PFSK-1 (cell line): ENCODE data around the gene NUP37.

Source experiments
- FOXP2 ChIP-seq: optimal IDR thresholded peaks from 2 replicates; pipeline ENCODE3; 2011; ENCODE audit warnings: borderline replicate concordance, control low read depth, inconsistent platforms; ENCODE audit not compliant: insufficient read depth; ENCODE audit errors: extremely low read length, extremely low read depth
- POLR2AphosphoS5 ChIP-seq: IDR thresholded peaks from 2 replicates; pipeline ENCODE4 v1.6.1; 2012; ENCODE audit warnings: low read depth, mild to moderate bottlenecking, control low read depth, low read length, moderate library complexity
- SIN3A ChIP-seq: IDR thresholded peaks from 2 replicates; pipeline ENCODE4 v1.6.1; 2012; ENCODE audit warnings: mild to moderate bottlenecking, low read length, moderate library complexity, borderline replicate concordance; ENCODE audit not compliant: insufficient read depth
- TAF1 ChIP-seq: IDR thresholded peaks from 2 replicates; pipeline ENCODE4 v1.6.1; 2012; ENCODE audit warnings: low read length, control low read depth, borderline replicate concordance; ENCODE audit not compliant: insufficient read depth
- TF ChIP-seq, protein P1 (sequence below), 2 experiments: IDR thresholded peaks; 2 replicates each; pipeline versions ENCODE4 v1.6.1 to v1.8.0; 2011 to 2012; ENCODE audit warnings: low read depth in 2 of 2, low read length in 2 of 2, control low read depth in 1 of 2, inconsistent platforms in 1 of 2, mild to moderate bottlenecking in 1 of 2, moderate library complexity in 1 of 2; ENCODE audit not compliant: insufficient read depth in 1 of 2

Gene NUP37

DNA sequence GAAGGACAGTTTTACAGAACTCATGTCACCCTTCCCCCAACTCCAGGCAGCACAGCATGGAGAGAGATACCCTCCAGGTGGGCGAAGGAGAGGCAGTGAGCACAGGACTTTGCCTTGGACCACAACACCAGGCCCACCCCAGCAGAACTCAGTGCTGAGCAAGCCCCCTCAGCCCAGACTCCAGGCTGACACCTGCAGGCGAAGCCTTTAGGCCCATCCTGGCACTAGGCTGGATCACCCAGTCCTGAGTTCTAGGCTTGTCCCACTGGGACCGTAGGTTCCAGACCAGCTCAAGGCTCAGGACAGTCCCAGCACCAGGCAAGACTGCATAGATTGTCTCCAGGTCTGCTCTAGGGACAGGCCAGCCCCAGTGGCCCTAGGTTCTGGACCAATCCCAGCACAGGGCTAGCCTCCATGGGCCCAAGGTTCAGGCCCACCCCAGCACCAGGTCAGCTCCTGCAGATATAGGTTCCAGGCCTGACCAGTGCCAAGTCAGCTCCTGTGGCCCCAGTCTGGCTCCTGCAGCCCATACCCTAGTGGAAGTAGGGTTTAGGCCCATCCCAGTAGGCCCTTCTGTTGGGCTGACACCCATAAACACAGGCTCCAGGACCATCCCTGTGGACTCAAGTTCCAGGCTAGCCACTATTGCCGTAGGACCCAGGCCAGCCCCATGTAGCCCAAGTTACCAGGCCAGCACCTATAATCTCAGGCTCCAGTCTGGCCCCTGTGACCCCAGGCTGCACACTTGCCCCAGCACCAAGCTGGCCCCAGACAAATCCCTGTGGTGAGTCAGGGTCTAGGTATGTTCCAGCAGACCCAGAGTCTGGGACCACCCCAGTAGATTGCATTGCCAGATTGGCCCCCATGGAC, 67.5 kb downstream of the NUP37 start:
- TF ChIP-seq TAF1 (no peak), POLR2AphosphoS5 (no peak), FOXP2 (no peak), SIN3A (no peak)
- TF ChIP-seq, protein P1, sequence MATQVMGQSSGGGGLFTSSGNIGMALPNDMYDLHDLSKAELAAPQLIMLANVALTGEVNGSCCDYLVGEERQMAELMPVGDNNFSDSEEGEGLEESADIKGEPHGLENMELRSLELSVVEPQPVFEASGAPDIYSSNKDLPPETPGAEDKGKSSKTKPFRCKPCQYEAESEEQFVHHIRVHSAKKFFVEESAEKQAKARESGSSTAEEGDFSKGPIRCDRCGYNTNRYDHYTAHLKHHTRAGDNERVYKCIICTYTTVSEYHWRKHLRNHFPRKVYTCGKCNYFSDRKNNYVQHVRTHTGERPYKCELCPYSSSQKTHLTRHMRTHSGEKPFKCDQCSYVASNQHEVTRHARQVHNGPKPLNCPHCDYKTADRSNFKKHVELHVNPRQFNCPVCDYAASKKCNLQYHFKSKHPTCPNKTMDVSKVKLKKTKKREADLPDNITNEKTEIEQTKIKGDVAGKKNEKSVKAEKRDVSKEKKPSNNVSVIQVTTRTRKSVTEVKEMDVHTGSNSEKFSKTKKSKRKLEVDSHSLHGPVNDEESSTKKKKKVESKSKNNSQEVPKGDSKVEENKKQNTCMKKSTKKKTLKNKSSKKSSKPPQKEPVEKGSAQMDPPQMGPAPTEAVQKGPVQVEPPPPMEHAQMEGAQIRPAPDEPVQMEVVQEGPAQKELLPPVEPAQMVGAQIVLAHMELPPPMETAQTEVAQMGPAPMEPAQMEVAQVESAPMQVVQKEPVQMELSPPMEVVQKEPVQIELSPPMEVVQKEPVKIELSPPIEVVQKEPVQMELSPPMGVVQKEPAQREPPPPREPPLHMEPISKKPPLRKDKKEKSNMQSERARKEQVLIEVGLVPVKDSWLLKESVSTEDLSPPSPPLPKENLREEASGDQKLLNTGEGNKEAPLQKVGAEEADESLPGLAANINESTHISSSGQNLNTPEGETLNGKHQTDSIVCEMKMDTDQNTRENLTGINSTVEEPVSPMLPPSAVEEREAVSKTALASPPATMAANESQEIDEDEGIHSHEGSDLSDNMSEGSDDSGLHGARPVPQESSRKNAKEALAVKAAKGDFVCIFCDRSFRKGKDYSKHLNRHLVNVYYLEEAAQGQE (IDR thresholded peaks at IDR 0.05; ENCODE audit: insufficient read depth in 1 of 2, low read depth in 2 of 2, low read length in 2 of 2) = no peak

DNA sequence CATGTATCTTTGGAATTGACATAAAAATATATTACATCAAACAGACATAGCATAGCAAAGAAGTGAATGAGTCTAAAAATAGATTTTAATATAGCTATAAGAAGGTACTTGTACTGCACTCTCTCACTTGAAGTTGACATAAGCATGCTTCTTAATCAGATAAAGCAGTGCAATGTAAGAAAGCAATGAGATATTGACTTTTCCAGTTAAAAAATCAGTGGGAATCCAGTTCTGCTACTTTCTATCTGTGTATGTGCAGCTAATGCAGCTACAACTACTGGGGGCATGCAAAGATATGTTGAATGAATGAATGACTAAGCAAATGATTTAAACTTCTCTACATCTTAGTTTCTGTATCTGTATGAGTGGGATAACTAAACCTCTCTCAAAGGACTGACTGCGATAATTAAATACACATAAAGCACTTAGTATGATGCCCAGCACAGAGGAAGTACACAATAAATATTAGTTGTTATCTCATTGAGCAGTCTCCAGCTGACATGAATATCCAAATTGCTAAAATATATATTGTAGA, 68.4 kb downstream of the NUP37 start:
- TF ChIP-seq SIN3A = no peak
- TF ChIP-seq POLR2AphosphoS5 = no peak
- TF ChIP-seq TAF1 = no peak
- TF ChIP-seq, protein P1 (IDR thresholded peaks at IDR 0.05; ENCODE audit: insufficient read depth in 1 of 2, low read depth in 2 of 2, low read length in 2 of 2) = no peak
- no peak for TF ChIP-seq FOXP2

DNA sequence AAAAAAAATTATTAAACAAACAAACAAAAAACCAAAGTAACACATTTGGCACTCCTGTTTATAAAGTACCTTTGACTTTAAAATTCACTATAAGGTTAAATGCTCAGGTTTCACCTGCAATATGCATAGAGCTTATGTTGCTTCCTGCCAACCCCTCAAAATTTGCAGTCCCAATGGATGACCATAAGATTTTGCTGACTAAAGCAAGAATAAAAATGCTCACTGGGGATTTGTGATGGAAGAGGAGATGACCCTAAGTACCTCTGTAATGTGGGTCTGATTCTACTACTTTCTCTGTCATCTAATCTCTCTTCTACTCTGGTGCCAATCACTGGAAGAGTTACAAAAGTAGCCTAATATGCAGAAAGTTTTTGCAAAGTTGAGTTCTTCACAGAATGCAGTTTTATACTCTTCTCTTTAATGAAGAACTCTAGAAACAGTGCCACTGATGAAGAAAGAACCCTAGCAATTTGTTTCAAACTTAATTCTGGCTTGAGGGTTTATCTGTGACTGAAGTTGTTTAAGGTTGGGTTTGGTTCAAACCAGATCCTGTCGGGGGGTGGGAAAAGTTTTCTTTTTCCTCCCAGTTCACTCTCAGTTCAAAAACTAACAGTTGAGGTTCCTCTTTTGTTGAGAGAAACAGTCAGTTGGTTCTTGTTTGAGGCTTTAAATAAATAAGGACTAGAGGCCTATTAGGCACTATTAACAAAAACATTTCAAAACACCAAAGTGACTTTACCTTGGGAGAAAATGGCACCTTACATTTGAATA, 69.1 kb downstream of the NUP37 start:
- TF ChIP-seq FOXP2 (no peak), TAF1 (no peak), POLR2AphosphoS5 (no peak), SIN3A (no peak)
- TF ChIP-seq, protein P1 (IDR thresholded peaks at IDR 0.05; ENCODE audit: insufficient read depth in 1 of 2, low read depth in 2 of 2, low read length in 2 of 2) = no peak

DNA sequence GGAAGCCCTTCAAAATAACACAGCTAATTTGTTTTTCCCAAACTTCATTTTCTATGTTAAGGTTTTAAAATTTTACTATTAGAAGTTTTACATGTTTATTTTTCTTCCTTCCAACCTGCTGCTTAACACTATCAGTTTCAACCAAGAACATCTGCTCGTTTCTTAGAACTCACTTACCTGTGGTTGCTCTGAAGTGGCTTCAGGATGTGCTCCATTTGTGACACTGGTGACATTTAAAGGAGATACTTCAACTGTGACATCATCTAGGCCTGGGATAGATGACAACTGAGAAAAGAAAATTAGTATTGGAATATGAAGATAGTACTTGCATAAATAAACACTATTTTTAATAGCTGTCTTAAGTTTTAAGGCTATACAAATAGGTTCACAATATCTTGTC, 76.0 kb downstream of the NUP37 start:
- TF ChIP-seq FOXP2 = no peak
- TF ChIP-seq POLR2AphosphoS5 = no peak
- TF ChIP-seq SIN3A = no peak
- no peak for TF ChIP-seq TAF1

DNA sequence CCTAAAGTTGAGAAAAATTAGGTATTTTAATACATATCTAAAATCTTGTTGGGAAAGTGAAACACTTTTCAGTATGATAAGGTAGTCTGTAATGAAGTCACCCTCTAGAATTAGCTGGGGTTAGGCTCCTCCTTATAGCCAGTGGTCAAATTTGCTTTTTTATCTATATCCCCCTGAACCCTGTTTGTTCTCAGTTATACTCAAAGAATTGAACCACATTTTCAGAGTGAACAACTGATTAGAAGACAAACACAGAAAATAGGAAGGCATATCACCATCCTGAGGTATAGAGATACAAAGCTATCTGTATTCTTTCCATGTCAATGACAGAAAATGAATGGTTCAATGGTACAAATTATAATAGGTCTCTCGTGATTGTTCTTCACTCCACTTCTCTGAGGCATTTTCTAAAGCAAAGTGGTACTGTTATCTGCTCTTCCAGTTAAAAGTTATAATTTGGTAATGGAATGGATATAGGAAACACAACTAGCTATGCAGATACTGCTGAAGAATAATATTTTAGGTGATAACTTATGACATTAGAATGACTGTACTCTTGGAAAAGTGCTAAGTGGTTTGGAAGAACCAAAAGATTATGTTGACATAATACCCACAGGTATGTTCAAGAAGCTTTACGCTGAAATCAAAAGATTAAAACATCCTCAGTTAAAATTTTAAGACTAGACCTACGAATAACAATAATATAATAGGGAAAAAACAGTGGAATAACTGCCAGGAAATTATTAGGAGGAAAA, 85.7 kb downstream of the NUP37 start:
- TF ChIP-seq, protein P1 (IDR thresholded peaks at IDR 0.05; ENCODE audit: insufficient read depth in 1 of 2, low read depth in 2 of 2, low read length in 2 of 2) = no peak
- TF ChIP-seq FOXP2 (no peak), POLR2AphosphoS5 (no peak), SIN3A (no peak), TAF1 (no peak)
